ENCODE results near the gene TSHZ2. TPM values are rescaled to one million over a fixed set of nuclear protein-coding genes. Genes with fewer than 3 reads are reported as not detected.

TSHZ2 gene
- total and polyA plus RNA-seq, 4 donors = 0.93 to 8.8 (median 3.8) TPM

GRCh38 chr20:53080687-53080962, 108.5 kb downstream of the TSHZ2 start:
- H3K4me3 ChIP-seq = no peak overlapping the region
- H3K9ac ChIP-seq (ENCODE audit: insufficient read depth in 1 of 2, low read length in 2 of 2) = no peak overlapping the region
- no peaks in the 10 kb centered on the region for H3K36me3 ChIP-seq (ENCODE audit: control insufficient read depth in 4 of 4, insufficient read depth in 4 of 4, low read length in 4 of 4)
- WGBS, 2 donors = 94 to 97% methylated on average over 9 of the region's 9 CpGs
- no peaks in the 10 kb centered on the region for H3K27me3 ChIP-seq (ENCODE audit: control insufficient read depth in 3 of 3, insufficient read depth in 3 of 3, low read length in 2 of 3)
- TF ChIP-seq CTCF (IDR thresholded peaks at IDR 0.05; ENCODE audit: control extremely low read depth, extremely low read depth) = no peak
- ATAC-seq (ENCODE audit: insufficient read depth, low FRiP score) = no peak
- H3K4me1 ChIP-seq (ENCODE audit: control insufficient read depth in 5 of 5, insufficient read depth in 5 of 5, low read length in 5 of 5) = peaks cover 8 to 36% (median 8%) of the 10 kb centered on the region in 5 donors
- DNase-seq = no peak
- no peaks in the 10 kb centered on the region for H3K9me3 ChIP-seq (ENCODE audit: control insufficient read depth in 4 of 4, insufficient read depth in 3 of 4, low read length in 3 of 4)
- H3K27ac ChIP-seq (ENCODE audit: low read depth in 1 of 2, low read length in 1 of 2) = peak overlapping the region in 1 of 2 donors; percentile 32

DNA sequence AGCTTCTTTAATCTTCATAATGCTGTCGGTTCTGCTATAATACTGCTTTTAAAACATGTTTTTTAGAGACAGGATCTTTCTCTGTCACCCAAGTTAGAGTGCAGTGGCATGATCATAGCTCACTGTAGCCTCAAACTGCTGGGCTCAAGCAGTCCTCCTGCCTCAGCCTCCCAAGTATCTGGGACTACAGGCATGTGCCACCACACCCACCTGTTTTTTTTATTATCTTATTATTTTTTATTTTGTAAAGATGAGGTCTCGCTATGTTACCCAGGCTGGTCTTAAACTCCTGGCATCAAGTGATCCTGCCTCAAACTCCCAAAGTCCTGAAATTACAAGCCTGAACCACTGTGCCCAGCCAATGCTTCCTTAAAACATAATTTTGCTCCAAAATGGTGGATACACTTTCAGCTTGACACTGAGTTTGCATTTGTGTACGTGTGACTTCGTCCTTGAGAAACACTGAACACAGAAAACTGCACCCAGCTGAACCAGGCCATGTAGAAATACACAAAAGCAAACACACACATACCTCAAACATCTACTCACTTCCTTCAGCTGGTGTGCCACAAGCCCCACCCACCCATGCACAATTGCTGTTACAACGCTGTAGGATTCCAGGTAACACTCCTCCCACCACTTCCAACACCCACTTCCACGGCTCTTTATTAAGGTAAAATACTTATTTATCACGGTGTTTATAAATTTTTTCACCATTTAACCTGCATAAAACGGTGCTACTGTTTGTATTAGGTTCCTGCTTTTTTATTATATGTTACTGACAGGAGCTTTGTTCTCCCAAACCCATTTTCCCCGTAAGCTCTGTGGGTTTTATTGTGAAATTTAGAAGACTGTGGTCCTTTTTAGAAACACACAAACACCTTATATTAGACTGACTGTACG, 109.1 kb downstream of the TSHZ2 start:
- DNase-seq (no peak), ATAC-seq (ENCODE audit: insufficient read depth, low FRiP score) (no peak)
- Histone ChIP-seq H3K4me3 (no peak overlapping the region), H3K27ac (ENCODE audit: low read depth in 1 of 2, low read length in 1 of 2) (peak overlapping the region in 1 of 2 donors; percentile 33), H3K27me3 (ENCODE audit: control insufficient read depth in 3 of 3, insufficient read depth in 3 of 3, low read length in 2 of 3) (no peaks in the 10 kb centered on the region), H3K9me3 (ENCODE audit: control insufficient read depth in 4 of 4, insufficient read depth in 3 of 4, low read length in 3 of 4) (no peaks in the 10 kb centered on the region), H3K4me1 (ENCODE audit: control insufficient read depth in 5 of 5, insufficient read depth in 5 of 5, low read length in 5 of 5) (peaks cover 3 to 31% (median 8%) of the 10 kb centered on the region in 5 donors), H3K36me3 (ENCODE audit: control insufficient read depth in 4 of 4, insufficient read depth in 4 of 4, low read length in 4 of 4) (no peaks in the 10 kb centered on the region), H3K9ac (ENCODE audit: insufficient read depth in 1 of 2, low read length in 2 of 2) (no peak overlapping the region)
- TF ChIP-seq CTCF (IDR thresholded peaks at IDR 0.05; ENCODE audit: control extremely low read depth, extremely low read depth) = no peak
- WGBS, 2 donors = 53 to 57% methylated on average over 10 of the region's 10 CpGs

GRCh38 chr20:53081916-53082863, 110.0 kb downstream of the TSHZ2 start:
- no peak overlapping the region for H3K9ac ChIP-seq (ENCODE audit: insufficient read depth in 1 of 2, low read length in 2 of 2)
- H3K9me3 ChIP-seq (ENCODE audit: control insufficient read depth in 4 of 4, insufficient read depth in 3 of 4, low read length in 3 of 4) = no peaks in the 10 kb centered on the region
- ATAC-seq (ENCODE audit: insufficient read depth, low FRiP score) (no peak), DNase-seq (no peak)
- H3K4me3 ChIP-seq = no peak overlapping the region
- 70 to 80% methylated on average over 10 of the region's 10 CpGs for WGBS, 2 donors
- no peak for TF ChIP-seq CTCF (IDR thresholded peaks at IDR 0.05; ENCODE audit: control extremely low read depth, extremely low read depth)
- no peaks in the 10 kb centered on the region for H3K36me3 ChIP-seq (ENCODE audit: control insufficient read depth in 4 of 4, insufficient read depth in 4 of 4, low read length in 4 of 4)
- peaks cover 0 to 22% (median 8%) of the 10 kb centered on the region in 5 donors for H3K4me1 ChIP-seq (ENCODE audit: control insufficient read depth in 5 of 5, insufficient read depth in 5 of 5, low read length in 5 of 5)
- H3K27ac ChIP-seq (ENCODE audit: low read depth in 1 of 2, low read length in 1 of 2) = no peak overlapping the region
- H3K27me3 ChIP-seq (ENCODE audit: control insufficient read depth in 3 of 3, insufficient read depth in 3 of 3, low read length in 2 of 3) = no peaks in the 10 kb centered on the region
